ENCODE data around the gene HEXD.
"Not testable (repeated sequence)": the region's sequence is repeated elsewhere in the genome, so short reads cannot be mapped to it uniquely, and the experiment has no call there.

HEXD gene

DNA sequence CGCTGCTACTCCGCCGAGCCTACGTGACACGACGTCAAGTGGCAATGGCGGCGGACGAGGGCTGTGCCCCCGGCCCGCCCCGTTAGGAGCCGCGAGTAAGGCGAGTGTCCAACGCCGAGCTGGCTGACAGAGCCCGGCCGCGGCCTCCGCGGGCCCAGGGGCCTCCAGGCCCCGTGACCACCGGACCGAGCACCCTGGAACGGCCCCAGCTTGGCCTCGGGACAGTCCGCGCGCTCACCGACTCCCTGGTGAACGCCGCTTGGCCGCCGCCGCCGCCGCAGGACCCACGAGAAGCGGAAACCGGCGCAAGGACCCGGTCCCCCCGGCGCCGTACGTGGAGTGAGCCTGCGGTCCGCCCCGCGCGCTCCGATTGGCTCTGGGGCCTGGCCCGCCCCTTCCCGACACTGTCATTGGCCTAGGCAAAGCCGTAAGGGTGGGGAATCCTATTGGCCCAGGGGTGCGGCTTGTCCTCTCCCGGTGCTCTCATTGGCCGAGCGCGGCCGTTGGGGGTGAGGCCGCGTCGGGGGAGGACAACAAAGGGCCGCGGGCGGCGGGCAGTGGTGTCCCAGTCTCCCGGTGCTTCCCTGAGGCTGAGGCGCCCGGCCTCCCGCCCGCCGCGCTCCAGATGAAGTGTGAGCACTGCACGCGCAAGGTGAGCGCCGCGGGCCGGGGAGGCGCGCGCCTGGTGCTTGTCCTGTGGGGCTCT, 40.2 kb downstream of the HEXD start, which contains the start of gene NARF:
Gene NARF (plus strand): TSS at position 563 of the 706 bp plus-strand sequence. CDS start 63 bp downstream, at position 626.
- DNase-seq, result peak; percentile 97
- Mint-ChIP-seq H3K27ac (peak within 1 kb of the TSS; percentile 99), H3K4me3 (peak within 1 kb of the TSS; percentile 90), H3K36me3 (ENCODE audit: low read depth) (peaks cover 51% of the 10 kb centered on the region), H3K27me3 (no peaks in the 10 kb centered on the region), H3K9me3 (no peaks in the 10 kb centered on the region), H3K4me1 (ENCODE audit: low read depth) (peaks cover 29% of the 10 kb centered on the region)

GRCh38 chr17:82458885-82459424, 40.8 kb downstream of the HEXD start:
- Mint-ChIP-seq H3K27me3 (no peaks in the 10 kb centered on the region), H3K4me3 (peak overlapping the region; percentile 90), H3K27ac (peak overlapping the region; percentile 89), H3K9me3 (no peaks in the 10 kb centered on the region), H3K4me1 (ENCODE audit: low read depth) (peaks cover 29% of the 10 kb centered on the region), H3K36me3 (ENCODE audit: low read depth) (peaks cover 57% of the 10 kb centered on the region)
- no peak for DNase-seq

DNA sequence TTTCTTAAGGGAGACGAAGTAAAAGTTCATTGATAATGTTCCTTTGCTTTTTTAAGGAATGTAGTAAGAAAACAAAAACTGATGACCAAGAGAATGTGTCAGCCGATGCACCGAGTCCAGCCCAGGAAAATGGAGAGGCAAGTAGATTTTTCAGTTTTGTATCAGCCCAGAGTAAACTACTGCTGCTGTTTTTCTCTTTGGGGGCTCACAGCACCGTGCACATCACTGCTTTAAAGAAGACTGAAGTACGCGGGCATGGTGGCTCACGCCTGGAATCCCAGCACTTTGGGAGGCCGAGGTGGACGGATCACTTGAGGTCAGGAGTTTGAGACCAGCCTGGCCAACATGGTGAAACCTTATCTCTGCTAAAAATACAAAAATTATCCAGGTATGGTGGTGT, 41.8 kb downstream of the HEXD start:
- Mint-ChIP-seq H3K4me3 (peak overlapping the region; percentile 90), H3K4me1 (ENCODE audit: low read depth) (peaks cover 35% of the 10 kb centered on the region), H3K36me3 (ENCODE audit: low read depth) (peaks cover 67% of the 10 kb centered on the region)
- not testable (repeated sequence) for H3K9me3 Mint-ChIP-seq, DNase-seq, H3K27ac Mint-ChIP-seq, H3K27me3 Mint-ChIP-seq

DNA sequence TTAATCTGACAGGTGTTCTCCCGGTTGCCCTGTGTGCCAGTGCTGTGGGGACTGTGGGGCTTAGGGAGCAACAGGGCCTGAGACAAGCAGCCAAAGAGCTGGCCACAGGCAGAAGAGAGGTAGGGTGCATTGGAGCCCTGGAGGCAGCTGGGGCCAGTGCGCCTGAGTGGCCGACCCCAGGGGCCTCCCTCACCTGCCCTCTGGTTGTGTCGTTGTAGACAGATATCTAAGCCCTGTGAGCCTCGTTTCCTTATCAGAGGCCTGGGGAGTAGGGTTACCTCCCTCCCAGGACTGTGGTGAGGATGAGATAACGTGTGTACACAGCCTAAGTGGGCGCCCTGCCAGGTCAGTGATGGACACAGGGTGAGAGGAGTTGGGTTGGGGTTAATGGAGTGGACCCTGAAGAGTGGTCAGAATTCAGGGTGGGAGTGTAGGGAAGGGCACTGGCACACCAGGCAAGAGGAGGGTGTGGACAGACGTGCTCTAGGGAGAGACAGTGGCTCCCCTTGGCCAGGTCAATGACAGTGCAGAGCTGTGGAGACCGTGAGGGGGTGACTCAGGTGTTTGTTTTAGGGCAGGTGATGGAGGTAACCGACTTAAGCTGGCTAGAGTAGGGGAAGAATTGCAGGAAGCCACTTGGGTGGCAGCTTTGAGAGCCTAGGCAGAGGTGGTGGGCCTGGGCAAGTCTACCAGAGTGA, 43.8 kb downstream of the HEXD start:
- H3K27me3 Mint-ChIP-seq, result no peaks in the 10 kb centered on the region
- H3K4me3 Mint-ChIP-seq, result no peak overlapping the region
- H3K9me3 Mint-ChIP-seq, result no peaks in the 10 kb centered on the region
- H3K4me1 Mint-ChIP-seq (ENCODE audit: low read depth), result peaks cover 30% of the 10 kb centered on the region
- peaks cover 82% of the 10 kb centered on the region for H3K36me3 Mint-ChIP-seq (ENCODE audit: low read depth)
- no peak for DNase-seq
- H3K27ac Mint-ChIP-seq, result peak overlapping the region; percentile 33

GRCh38 chr17:82463391-82463790, 45.2 kb downstream of the HEXD start:
- peaks cover 82% of the 10 kb centered on the region for H3K36me3 Mint-ChIP-seq (ENCODE audit: low read depth)
- no peak overlapping the region for H3K4me3 Mint-ChIP-seq
- no peaks in the 10 kb centered on the region for H3K27me3 Mint-ChIP-seq
- peaks cover 20% of the 10 kb centered on the region for H3K4me1 Mint-ChIP-seq (ENCODE audit: low read depth)
- no peak for DNase-seq
- no peaks in the 10 kb centered on the region for H3K9me3 Mint-ChIP-seq
- H3K27ac Mint-ChIP-seq, result peak overlapping the region; percentile 50

GRCh38 chr17:82463925-82464566, 45.9 kb downstream of the HEXD start:
- no peak for DNase-seq
- H3K36me3 Mint-ChIP-seq (ENCODE audit: low read depth), result peaks cover 86% of the 10 kb centered on the region
- H3K27me3 Mint-ChIP-seq, result no peaks in the 10 kb centered on the region
- no peaks in the 10 kb centered on the region for H3K9me3 Mint-ChIP-seq
- peak overlapping the region; percentile 50 for H3K27ac Mint-ChIP-seq
- H3K4me3 Mint-ChIP-seq, result no peak overlapping the region
- H3K4me1 Mint-ChIP-seq (ENCODE audit: low read depth), result peaks cover 21% of the 10 kb centered on the region

- H3K36me3 Mint-ChIP-seq (ENCODE audit: low read depth), result peaks cover 86% of the 10 kb centered on the region
- H3K9me3 Mint-ChIP-seq, result no peaks in the 10 kb centered on the region
- DNase-seq, result no peak
- no peak overlapping the region for H3K4me3 Mint-ChIP-seq
- peaks cover 18% of the 10 kb centered on the region for H3K4me1 Mint-ChIP-seq (ENCODE audit: low read depth)
- H3K27ac Mint-ChIP-seq, result peak overlapping the region; percentile 65
- no peaks in the 10 kb centered on the region for H3K27me3 Mint-ChIP-seq
These were observed 46.4 kb downstream of the HEXD start for GRCh38 chr17:82464567-82464929.

DNA sequence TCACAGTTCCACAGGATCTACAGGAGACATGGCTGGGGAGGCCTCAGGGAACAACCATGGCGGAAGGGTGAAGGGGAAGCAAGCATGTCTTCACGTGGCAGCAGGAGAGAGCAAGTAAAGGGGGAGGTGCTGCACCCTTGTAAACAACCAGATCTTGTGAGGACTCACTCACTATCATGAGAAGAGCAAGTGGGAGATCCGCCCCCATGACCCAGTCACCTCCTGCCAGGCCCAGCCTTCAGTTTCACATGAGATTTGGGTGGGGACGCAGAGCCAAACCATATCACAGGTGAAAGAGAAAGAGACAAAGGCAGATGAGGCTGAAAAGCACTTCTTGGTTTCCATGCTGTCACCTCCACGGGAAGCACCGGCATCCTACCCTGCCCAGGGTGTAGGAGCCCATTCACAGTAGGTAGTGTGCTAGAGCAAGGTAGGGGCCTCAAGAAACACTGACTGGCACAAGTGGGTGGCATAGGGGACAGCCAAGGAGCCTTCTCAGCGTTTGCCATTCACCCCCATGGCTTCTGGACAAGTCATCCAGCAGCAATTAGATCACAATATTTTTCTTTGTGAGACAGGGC, 47.0 kb downstream of the HEXD start:
- no peaks in the 10 kb centered on the region for H3K9me3 Mint-ChIP-seq
- H3K27ac Mint-ChIP-seq, result peak overlapping the region; percentile 65
- no peak overlapping the region for H3K4me3 Mint-ChIP-seq
- peaks cover 15% of the 10 kb centered on the region for H3K4me1 Mint-ChIP-seq (ENCODE audit: low read depth)
- H3K27me3 Mint-ChIP-seq, result no peaks in the 10 kb centered on the region
- DNase-seq, result no peak
- H3K36me3 Mint-ChIP-seq (ENCODE audit: low read depth), result peaks cover 85% of the 10 kb centered on the region

DNA sequence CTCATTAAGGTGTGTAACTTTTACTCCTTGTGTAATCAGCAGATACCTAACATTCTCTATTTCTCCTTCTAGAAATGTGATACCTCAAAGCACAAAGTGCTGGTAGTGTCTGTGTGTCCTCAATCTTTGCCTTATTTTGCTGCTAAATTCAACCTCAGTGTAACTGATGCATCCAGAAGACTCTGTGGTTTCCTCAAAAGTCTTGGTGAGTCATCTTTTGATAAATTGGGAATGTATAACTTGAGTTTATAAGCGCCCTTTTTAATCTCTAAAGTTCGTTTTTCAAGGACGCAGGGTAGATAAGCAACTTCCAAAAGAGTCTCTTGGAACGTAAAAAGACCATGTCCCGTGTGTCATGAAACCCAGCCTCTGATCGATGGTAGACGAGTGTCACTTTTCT, 50.5 kb downstream of the HEXD start:
- H3K27me3 Mint-ChIP-seq, result no peaks in the 10 kb centered on the region
- peak overlapping the region; percentile 23 for H3K27ac Mint-ChIP-seq
- peaks cover 10% of the 10 kb centered on the region for H3K4me1 Mint-ChIP-seq (ENCODE audit: low read depth)
- DNase-seq, result no peak
- H3K4me3 Mint-ChIP-seq, result no peak overlapping the region
- peaks cover 78% of the 10 kb centered on the region for H3K36me3 Mint-ChIP-seq (ENCODE audit: low read depth)
- H3K9me3 Mint-ChIP-seq, result no peaks in the 10 kb centered on the region

- Mint-ChIP-seq H3K9me3 (no peaks in the 10 kb centered on the region), H3K27me3 (no peaks in the 10 kb centered on the region), H3K4me1 (ENCODE audit: low read depth) (peaks cover 2% of the 10 kb centered on the region), H3K36me3 (ENCODE audit: low read depth) (peaks cover 77% of the 10 kb centered on the region), H3K27ac (no peak overlapping the region), H3K4me3 (no peak overlapping the region)
- DNase-seq, result no peak
These were observed 51.9 kb downstream of the HEXD start for GRCh38 chr17:82470065-82470464.

GRCh38 chr17:82474223-82475010, 56.3 kb downstream of the HEXD start:
- DNase-seq, result no peak
- Mint-ChIP-seq H3K36me3 (ENCODE audit: low read depth) (peaks cover 71% of the 10 kb centered on the region), H3K27ac (no peak overlapping the region), H3K4me1 (ENCODE audit: low read depth) (peaks cover 8% of the 10 kb centered on the region), H3K27me3 (no peaks in the 10 kb centered on the region), H3K9me3 (no peaks in the 10 kb centered on the region), H3K4me3 (no peak overlapping the region)

- Mint-ChIP-seq H3K27me3 (no peaks in the 10 kb centered on the region), H3K4me1 (ENCODE audit: low read depth) (peaks cover 8% of the 10 kb centered on the region), H3K9me3 (no peaks in the 10 kb centered on the region), H3K4me3 (no peak overlapping the region), H3K36me3 (ENCODE audit: low read depth) (peaks cover 77% of the 10 kb centered on the region), H3K27ac (no peak overlapping the region)
- no peak for DNase-seq
These were observed 57.3 kb downstream of the HEXD start for GRCh38 chr17:82475458-82475857.

GRCh38 chr17:82477934-82478333, 59.8 kb downstream of the HEXD start:
- Mint-ChIP-seq H3K27ac (peak overlapping the region; percentile 1), H3K9me3 (no peaks in the 10 kb centered on the region), H3K4me3 (no peak overlapping the region), H3K4me1 (ENCODE audit: low read depth) (peaks cover 8% of the 10 kb centered on the region), H3K36me3 (ENCODE audit: low read depth) (peaks cover 81% of the 10 kb centered on the region), H3K27me3 (no peaks in the 10 kb centered on the region)
- no peak for DNase-seq

DNA sequence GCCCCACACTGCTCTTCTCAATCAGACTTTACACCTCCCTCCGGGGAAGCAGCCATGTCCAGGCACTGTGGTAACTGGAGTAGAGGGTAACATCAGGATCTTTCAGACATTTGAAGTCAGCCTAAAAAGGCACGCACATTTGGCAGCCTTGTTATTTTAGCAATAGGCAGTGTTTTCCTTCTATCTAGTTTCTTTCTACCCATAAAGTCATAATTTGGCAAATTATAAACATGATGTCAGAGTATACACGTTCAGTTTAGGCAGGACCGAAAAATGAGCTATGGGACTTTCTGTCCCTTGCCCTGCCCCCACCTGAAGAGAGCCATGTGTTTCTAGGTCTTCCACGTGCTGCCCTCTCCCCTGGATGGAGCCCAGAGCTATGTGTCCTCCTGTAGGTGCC, 61.5 kb downstream of the HEXD start:
- peaks cover 84% of the 10 kb centered on the region for H3K36me3 Mint-ChIP-seq (ENCODE audit: low read depth)
- H3K4me1 Mint-ChIP-seq (ENCODE audit: low read depth), result peaks cover 8% of the 10 kb centered on the region
- no peak for DNase-seq
- H3K4me3 Mint-ChIP-seq, result no peak overlapping the region
- no peaks in the 10 kb centered on the region for H3K9me3 Mint-ChIP-seq
- peak overlapping the region; percentile 41 for H3K27ac Mint-ChIP-seq
- H3K27me3 Mint-ChIP-seq, result no peaks in the 10 kb centered on the region
